DND-41 (cell line): ENCODE results near the gene ANKLE1.

Source experiments
- ATAC-seq: fragments of 200-7000 bp; cut with Tn5 transposase; 3 replicates; pipeline ENCODE4 v1.9.1; 2021; ENCODE audit warnings: low read depth; ENCODE audit not compliant: insufficient read depth
- DNase-seq: peaks from one replicate; pipeline ENCODE4 v3.0.0-alpha.2; 2020
- H2AFZ ChIP-seq: 2 replicates; pipeline ENCODE4 v1.6.0; 2012; ENCODE audit warnings: low read depth, low read length
- H3K27ac ChIP-seq: 2 replicates; pipeline ENCODE4 v1.5.1; 2012; ENCODE audit warnings: low read length, inconsistent platforms
- H3K27me3 ChIP-seq: fragments of 200-600 bp; sonication (generic); 2 replicates; pipeline ENCODE4 v1.6.0; 2012; ENCODE audit warnings: low read length, mild to moderate bottlenecking, inconsistent platforms; ENCODE audit not compliant: insufficient read depth, poor library complexity
- H3K36me3 ChIP-seq: 2 replicates; pipeline ENCODE4 v1.5.1; 2012; ENCODE audit warnings: low read length, inconsistent platforms; ENCODE audit not compliant: insufficient read depth
- H3K4me1 ChIP-seq: 2 replicates; pipeline ENCODE4 v1.5.1; 2012; ENCODE audit warnings: mild to moderate bottlenecking, low read length; ENCODE audit not compliant: insufficient read depth
- H3K4me2 ChIP-seq: 2 replicates; pipeline ENCODE4 v1.6.0; 2012; ENCODE audit warnings: mild to moderate bottlenecking, moderate library complexity, low read length, inconsistent platforms; ENCODE audit not compliant: insufficient read depth
- H3K4me3 ChIP-seq, 2 experiments: fragments of 200-600 bp in 1 of 2; shearing (Covaris generic) in 1 of 2; 2 replicates each; pipeline ENCODE4 v1.5.1; 2012 to 2016; ENCODE audit warnings: inconsistent platforms in 2 of 2, low read length in 2 of 2, mild to moderate bottlenecking in 2 of 2, low read depth in 1 of 2, moderate library complexity in 1 of 2
- H3K79me2 ChIP-seq: 2 replicates; pipeline ENCODE4 v1.6.0; 2012; ENCODE audit warnings: low read length, inconsistent platforms; ENCODE audit not compliant: insufficient read depth
- H3K9ac ChIP-seq: 2 replicates; pipeline ENCODE4 v1.6.0; 2012; ENCODE audit warnings: low read depth, mild to moderate bottlenecking, inconsistent platforms, low read length, moderate library complexity
- H3K9me3 ChIP-seq: 2 replicates; pipeline ENCODE4 v1.5.1; 2012; ENCODE audit warnings: low read length, moderate library complexity, mild to moderate bottlenecking, inconsistent platforms; ENCODE audit not compliant: insufficient read depth, severe bottlenecking
- H4K20me1 ChIP-seq: 2 replicates; pipeline ENCODE4 v1.6.0; 2012; ENCODE audit warnings: low read length; ENCODE audit not compliant: insufficient read depth
- EZH2 ChIP-seq: IDR thresholded peaks from 3 replicates; pipeline ENCODE4 v1.6.1; 2012; ENCODE audit warnings: borderline replicate concordance, low read depth, mild to moderate bottlenecking, moderate library complexity, low read length, inconsistent platforms; ENCODE audit not compliant: severe bottlenecking
- TF ChIP-seq, protein P1 (sequence below): IDR thresholded peaks from 2 replicates; pipeline ENCODE4 v1.5.1; 2012; ENCODE audit warnings: borderline replicate concordance, low read length, moderate library complexity, mild to moderate bottlenecking; ENCODE audit not compliant: poor library complexity, severe bottlenecking; ENCODE audit errors: extremely low read depth

The ANKLE1 gene

DNA sequence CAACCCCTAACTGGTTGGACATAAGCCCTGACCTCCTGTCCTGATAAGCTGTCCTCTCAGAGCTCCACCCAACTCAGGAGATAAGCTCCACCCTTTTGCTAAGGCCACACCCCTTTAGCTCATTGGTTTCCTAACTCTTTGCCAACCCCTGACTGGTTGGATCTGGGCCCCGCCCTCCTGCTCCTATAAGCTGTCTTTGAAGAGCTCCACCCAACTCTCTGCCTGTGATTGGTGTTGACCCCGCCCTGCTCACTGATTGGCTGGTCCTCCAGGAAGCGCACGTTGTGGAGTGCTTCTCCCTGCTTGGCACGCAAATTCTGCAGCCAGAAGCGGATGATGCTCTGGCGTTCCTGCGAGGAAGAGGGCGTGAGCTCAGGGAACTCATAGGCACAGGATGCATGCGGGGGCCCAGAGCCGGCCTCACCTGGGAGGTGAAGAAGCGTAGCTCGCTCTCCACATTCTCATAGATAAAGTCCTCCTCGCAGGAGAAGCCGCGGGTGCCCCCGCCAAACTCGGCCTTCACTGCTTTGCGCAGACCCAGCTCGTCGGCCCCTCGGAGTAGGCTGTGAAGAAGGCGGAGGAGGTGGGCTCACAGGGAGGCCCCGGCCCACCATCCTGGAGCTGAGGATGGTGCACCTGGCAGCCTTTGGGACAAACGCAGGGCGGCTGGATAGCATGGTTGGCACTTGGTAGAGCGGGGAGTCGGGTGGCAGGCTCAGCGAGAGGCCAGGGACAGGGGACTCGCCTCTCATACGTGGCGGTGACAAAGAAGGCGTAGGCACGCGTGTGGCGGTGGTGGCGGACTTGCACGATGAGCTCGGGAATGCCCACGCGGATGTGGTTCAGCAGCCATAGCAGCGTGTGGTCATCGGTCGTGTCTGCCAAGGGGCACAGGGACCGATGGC, 51.2 kb downstream of the ANKLE1 start:
- Histone ChIP-seq H4K20me1 (peaks cover 4% of the 10 kb centered on the region; the same call in 1 of the 2 replicates), H3K4me1 (peaks cover 42% of the 10 kb centered on the region), H3K4me3 (0 out of 4 replicates have a peak overlapping the region, but pooled peaks of 1 of the 2 experiments have one; percentile 4), H3K27ac (no peak overlapping the region), H3K36me3 (peaks cover 7% of the 10 kb centered on the region), H3K4me2 (peak overlapping the region; percentile 33; the same call in 1 of the 2 replicates), H3K9me3 (no peaks in the 10 kb centered on the region), H3K79me2 (peaks cover 7% of the 10 kb centered on the region), H3K9ac (no peak overlapping the region), H2AFZ (no peak overlapping the region), H3K27me3 (no peaks in the 10 kb centered on the region)
- TF ChIP-seq, protein P1, sequence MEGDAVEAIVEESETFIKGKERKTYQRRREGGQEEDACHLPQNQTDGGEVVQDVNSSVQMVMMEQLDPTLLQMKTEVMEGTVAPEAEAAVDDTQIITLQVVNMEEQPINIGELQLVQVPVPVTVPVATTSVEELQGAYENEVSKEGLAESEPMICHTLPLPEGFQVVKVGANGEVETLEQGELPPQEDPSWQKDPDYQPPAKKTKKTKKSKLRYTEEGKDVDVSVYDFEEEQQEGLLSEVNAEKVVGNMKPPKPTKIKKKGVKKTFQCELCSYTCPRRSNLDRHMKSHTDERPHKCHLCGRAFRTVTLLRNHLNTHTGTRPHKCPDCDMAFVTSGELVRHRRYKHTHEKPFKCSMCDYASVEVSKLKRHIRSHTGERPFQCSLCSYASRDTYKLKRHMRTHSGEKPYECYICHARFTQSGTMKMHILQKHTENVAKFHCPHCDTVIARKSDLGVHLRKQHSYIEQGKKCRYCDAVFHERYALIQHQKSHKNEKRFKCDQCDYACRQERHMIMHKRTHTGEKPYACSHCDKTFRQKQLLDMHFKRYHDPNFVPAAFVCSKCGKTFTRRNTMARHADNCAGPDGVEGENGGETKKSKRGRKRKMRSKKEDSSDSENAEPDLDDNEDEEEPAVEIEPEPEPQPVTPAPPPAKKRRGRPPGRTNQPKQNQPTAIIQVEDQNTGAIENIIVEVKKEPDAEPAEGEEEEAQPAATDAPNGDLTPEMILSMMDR, result no peak
- ATAC-seq (no peak), DNase-seq (peak; percentile 76)

DNA sequence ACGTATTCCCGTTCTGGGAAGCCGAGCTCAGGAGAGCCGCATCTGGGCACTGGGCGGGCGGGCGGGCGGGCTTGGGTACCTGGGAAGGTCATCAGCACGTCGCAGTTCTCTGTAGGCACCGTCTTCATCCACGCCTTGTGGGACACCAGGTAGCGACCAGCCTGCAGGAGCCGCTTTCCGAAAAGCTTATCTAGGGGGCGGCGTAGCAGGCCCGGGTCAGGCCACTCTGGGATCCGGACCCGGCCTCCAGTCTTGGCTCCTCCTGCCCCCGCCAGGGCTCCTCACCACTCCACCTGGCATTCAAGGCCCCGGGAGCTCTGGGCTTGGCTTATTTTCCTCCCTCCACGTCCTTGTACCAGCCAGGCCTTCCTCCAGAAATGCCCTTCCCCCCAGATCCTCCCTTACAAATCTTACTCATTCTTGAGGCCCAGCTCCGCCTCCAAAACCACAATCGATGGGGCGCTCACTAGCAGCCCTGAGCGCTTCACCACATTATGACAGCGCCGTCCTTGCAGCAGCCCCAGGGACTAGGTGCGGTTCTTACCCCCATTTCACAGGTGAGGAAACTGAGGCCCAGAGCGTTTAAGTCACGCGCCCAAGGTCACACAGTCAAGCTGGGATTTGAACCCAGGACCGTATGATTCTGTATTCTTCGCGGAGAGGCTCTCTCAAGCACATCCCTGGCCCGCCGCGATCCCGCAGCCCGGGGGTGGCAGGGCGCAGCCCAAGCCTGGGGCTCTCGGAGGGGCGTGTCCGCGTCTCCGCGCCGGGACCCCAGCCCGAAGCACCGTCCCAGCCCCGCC, 52.1 kb downstream of the ANKLE1 start:
- Histone ChIP-seq H3K4me3 (peak overlapping the region; percentile 49 to 75), H3K9ac (peak overlapping the region; percentile 77), H3K27ac (peak overlapping the region; percentile 59), H2AFZ (peak overlapping the region; percentile 76), H3K4me2 (peak overlapping the region; percentile 99), H3K9me3 (no peaks in the 10 kb centered on the region), H3K36me3 (peaks cover 11% of the 10 kb centered on the region), H3K27me3 (no peaks in the 10 kb centered on the region), H3K4me1 (peaks cover 50% of the 10 kb centered on the region), H4K20me1 (peaks cover 9% of the 10 kb centered on the region), H3K79me2 (peaks cover 16% of the 10 kb centered on the region)
- TF ChIP-seq, protein P1, result no peak
- TF ChIP-seq EZH2, result no peak
- DNase-seq (peak; percentile 85), ATAC-seq (peak; percentile 38)

DNA sequence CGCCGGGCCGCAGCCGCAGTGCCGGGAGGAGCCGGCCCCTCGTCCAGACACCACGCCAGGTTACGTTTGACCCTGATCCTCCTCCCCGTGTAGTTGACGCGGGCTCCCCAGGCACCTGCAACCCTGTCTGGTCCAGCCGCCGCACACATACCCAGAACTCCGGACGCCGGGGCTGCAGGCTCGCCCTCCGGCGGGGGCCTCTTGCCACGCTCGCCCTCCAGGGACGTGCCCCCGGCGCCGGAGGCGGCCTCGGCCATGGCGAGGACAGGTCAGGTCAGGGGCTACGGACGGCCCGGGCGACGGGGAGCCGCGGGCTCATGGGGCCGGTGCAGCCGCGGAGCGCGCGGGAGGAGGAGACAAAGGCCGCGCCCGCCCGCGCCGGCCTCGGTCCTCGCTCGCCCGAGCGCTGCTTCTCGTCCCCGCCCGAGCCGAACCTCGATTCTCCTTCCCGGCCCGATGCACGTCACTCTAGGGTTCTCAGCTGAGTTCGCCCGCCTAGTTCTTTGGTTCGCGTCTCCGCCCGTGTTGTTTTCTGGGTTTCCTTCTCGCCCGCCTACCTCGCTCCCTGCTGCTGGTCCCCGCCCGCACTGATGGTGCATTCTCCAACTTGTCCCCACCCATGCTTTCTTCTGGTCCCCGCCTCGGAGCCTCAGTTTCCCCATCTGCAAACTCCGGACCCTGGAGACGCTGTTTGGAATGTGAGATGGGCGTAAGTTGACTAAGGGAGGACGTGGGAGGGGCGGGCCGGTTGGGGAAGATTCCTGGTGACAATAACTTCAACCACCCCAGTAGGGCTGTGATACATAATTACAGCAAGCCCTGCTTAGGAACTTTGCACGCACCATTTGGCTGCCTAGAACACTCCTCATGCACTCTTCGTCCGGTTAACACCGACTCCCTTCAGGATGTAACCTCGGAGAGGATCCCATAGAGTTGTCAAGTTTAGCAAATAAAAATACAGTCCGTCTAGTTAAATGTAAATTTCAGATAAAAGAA, 53.0 kb downstream of the ANKLE1 start, which contains the start of gene ANO8:
ANO8 (minus strand) TSS at position 442 of the 996 bp plus-strand sequence; CDS start at position 257, 185 bp downstream.
- Histone ChIP-seq H2AFZ (peak within 1 kb of the TSS; percentile 76), H3K9me3 (no peaks in the 10 kb centered on the region), H3K27ac (peak within 1 kb of the TSS; percentile 59), H3K4me1 (peaks cover 56% of the 10 kb centered on the region), H3K4me2 (peak within 1 kb of the TSS; percentile 99), H3K79me2 (peaks cover 18% of the 10 kb centered on the region), H4K20me1 (peaks cover 9% of the 10 kb centered on the region), H3K27me3 (no peaks in the 10 kb centered on the region), H3K4me3 (peak within 1 kb of the TSS; percentile 49 to 99), H3K36me3 (peaks cover 17% of the 10 kb centered on the region), H3K9ac (peak within 1 kb of the TSS; percentile 77)
- TF ChIP-seq, protein P1, result no peak
- TF ChIP-seq EZH2, result no peak
- DNase-seq (peak; percentile 99), ATAC-seq (peak; percentile 63)
